HUES64 (cell line): ENCODE measurements around the gene ENTREP1.
"Not testable (repeated sequence)": the region's sequence is repeated elsewhere in the genome, so short reads cannot be mapped to it uniquely, and the experiment has no call there.

Source experiments
- H3K27ac ChIP-seq: 2 replicates; pipeline ENCODE4 v1.7.0; 2013; ENCODE audit warnings: low read depth, low read length, inconsistent platforms
- H3K27me3 ChIP-seq: 2 replicates; pipeline ENCODE4 v1.6.1; 2013; ENCODE audit warnings: mild to moderate bottlenecking, low read length; ENCODE audit not compliant: insufficient read depth
- H3K36me3 ChIP-seq: 2 replicates; pipeline ENCODE4 v1.6.1; 2013; ENCODE audit warnings: mild to moderate bottlenecking, low read length; ENCODE audit not compliant: insufficient read depth
- H3K4me1 ChIP-seq: 2 replicates; pipeline ENCODE4 v1.6.1; 2013; ENCODE audit warnings: mild to moderate bottlenecking, low read length, moderate library complexity; ENCODE audit not compliant: insufficient read depth
- H3K4me3 ChIP-seq: 2 replicates; pipeline ENCODE4 v1.5.1; 2013; ENCODE audit warnings: mild to moderate bottlenecking, low read length, moderate library complexity
- H3K9ac ChIP-seq: 2 replicates; pipeline ENCODE4 v1.6.1; 2013; ENCODE audit warnings: mild to moderate bottlenecking, low read depth, low read length
- H3K9me3 ChIP-seq: 2 replicates; pipeline ENCODE4 v1.6.1; 2013; ENCODE audit warnings: low read depth, low read length; ENCODE audit not compliant: insufficient read depth
- WGBS: fragments of 150-250, 120-280 bp; methylation state at CpG from one replicate; pipeline ENCODE4 v1.1.7; 2013; ENCODE audit warnings: missing lambda C conversion rate; 5-methylcytosine and 5-hydroxymethylcytosine counted together

ENTREP1 gene

GRCh38 chr9:69391487-69391886 is 66.5 kb downstream of the ENTREP1 start:
- H3K36me3 ChIP-seq, result peaks cover 23% of the 10 kb centered on the region
- H3K27me3 ChIP-seq, result no peaks in the 10 kb centered on the region
- no peaks in the 10 kb centered on the region for H3K9me3 ChIP-seq
- no peak overlapping the region for H3K9ac ChIP-seq
- no peak overlapping the region for H3K27ac ChIP-seq
- H3K4me1 ChIP-seq, result no peaks in the 10 kb centered on the region; the same call in 1 of the 2 replicates
- no peak overlapping the region for H3K4me3 ChIP-seq
- WGBS, result 98% methylated on average over 11 of the region's 11 CpGs

- Histone ChIP-seq H3K4me3 (no peak overlapping the region), H3K27me3 (no peaks in the 10 kb centered on the region), H3K4me1 (no peaks in the 10 kb centered on the region; the same call in 1 of the 2 replicates), H3K9ac (no peak overlapping the region), H3K9me3 (no peaks in the 10 kb centered on the region), H3K27ac (no peak overlapping the region), H3K36me3 (peaks cover 20% of the 10 kb centered on the region)
- 93% methylated on average over 7 of the region's 7 CpGs for WGBS
These were observed 66.9 kb downstream of the ENTREP1 start for GRCh38 chr9:69391946-69392345.

GRCh38 chr9:69392826-69393225 is 67.8 kb downstream of the ENTREP1 start:
- Histone ChIP-seq H3K4me1 (no peaks in the 10 kb centered on the region; the same call in 1 of the 2 replicates), H3K9me3 (no peaks in the 10 kb centered on the region), H3K9ac (no peak overlapping the region), H3K27ac (no peak overlapping the region), H3K4me3 (no peak overlapping the region), H3K36me3 (peaks cover 12% of the 10 kb centered on the region), H3K27me3 (no peaks in the 10 kb centered on the region)
- WGBS, result 95% methylated on average over 5 of the region's 5 CpGs

- Histone ChIP-seq H3K27ac (no peak overlapping the region), H3K36me3 (peaks cover 7% of the 10 kb centered on the region; the same call in 1 of the 2 replicates), H3K9me3 (no peaks in the 10 kb centered on the region), H3K4me1 (no peaks in the 10 kb centered on the region; the same call in 1 of the 2 replicates), H3K27me3 (no peaks in the 10 kb centered on the region), H3K9ac (no peak overlapping the region), H3K4me3 (no peak overlapping the region)
- 91% methylated on average over 6 of the region's 6 CpGs for WGBS
These were observed 68.4 kb downstream of the ENTREP1 start for GRCh38 chr9:69393425-69393824.

GRCh38 chr9:69395718-69396117 is 70.7 kb downstream of the ENTREP1 start:
- Histone ChIP-seq H3K4me1 (no peaks in the 10 kb centered on the region; the same call in 1 of the 2 replicates), H3K27me3 (no peaks in the 10 kb centered on the region), H3K4me3 (no peak overlapping the region), H3K27ac (no peak overlapping the region), H3K9me3 (no peaks in the 10 kb centered on the region), H3K36me3 (peaks cover 7% of the 10 kb centered on the region; the same call in 1 of the 2 replicates), H3K9ac (no peak overlapping the region)
- 81% methylated on average over 5 of the region's 5 CpGs for WGBS

- H3K27me3 ChIP-seq, result no peaks in the 10 kb centered on the region
- peaks cover 5% of the 10 kb centered on the region; the same call in 1 of the 2 replicates for H3K36me3 ChIP-seq
- H3K4me3 ChIP-seq, result no peak overlapping the region
- H3K9me3 ChIP-seq, result no peaks in the 10 kb centered on the region
- H3K9ac ChIP-seq, result no peak overlapping the region
- WGBS, result 94% methylated on average over 2 of the region's 2 CpGs
- H3K27ac ChIP-seq, result no peak overlapping the region
- no peaks in the 10 kb centered on the region; the same call in 1 of the 2 replicates for H3K4me1 ChIP-seq
These were observed 71.7 kb downstream of the ENTREP1 start for GRCh38 chr9:69396759-69397158.

GRCh38 chr9:69397384-69398214 is 72.6 kb downstream of the ENTREP1 start:
- no peaks in the 10 kb centered on the region for H3K27me3 ChIP-seq
- no peaks in the 10 kb centered on the region for H3K36me3 ChIP-seq

GRCh38 chr9:69400470-69400869 is 75.5 kb downstream of the ENTREP1 start:
- Histone ChIP-seq H3K9ac (no peak overlapping the region), H3K36me3 (no peaks in the 10 kb centered on the region), H3K9me3 (no peaks in the 10 kb centered on the region), H3K27me3 (no peaks in the 10 kb centered on the region), H3K4me1 (no peaks in the 10 kb centered on the region), H3K4me3 (no peak overlapping the region), H3K27ac (no peak overlapping the region)
- WGBS, result 100% methylated on average over 1 of the region's 1 CpG

More at GRCh38 chr9:69397384-69398214, 72.6 kb downstream of the ENTREP1 start:
- Histone ChIP-seq H3K27ac (no peak overlapping the region), H3K9me3 (no peaks in the 10 kb centered on the region), H3K4me1 (no peaks in the 10 kb centered on the region; the same call in 1 of the 2 replicates), H3K4me3 (no peak overlapping the region), H3K9ac (no peak overlapping the region)
- WGBS, result 86% methylated on average over 12 of the region's 12 CpGs

- peak overlapping the region; percentile 69 for H3K27ac ChIP-seq
- H3K9me3 ChIP-seq, H3K36me3 ChIP-seq, H3K27me3 ChIP-seq, H3K4me3 ChIP-seq: not testable (repeated sequence)
- peaks cover 11% of the 10 kb centered on the region; the same call in 1 of the 2 replicates for H3K4me1 ChIP-seq
- 28% methylated on average over 6 of the region's 6 CpGs for WGBS
- H3K9ac ChIP-seq, result 0 out of 2 replicates have a peak overlapping the region, but pooled peaks have one; percentile 15
These were observed 84.9 kb downstream of the ENTREP1 start for GRCh38 chr9:69409936-69410335.

GRCh38 chr9:69411246-69411645 is 86.2 kb downstream of the ENTREP1 start:
- H3K9ac ChIP-seq, result no peak overlapping the region
- peaks cover 11% of the 10 kb centered on the region; the same call in 1 of the 2 replicates for H3K4me1 ChIP-seq
- H3K27me3 ChIP-seq, result no peaks in the 10 kb centered on the region
- WGBS, result 96% methylated on average over 3 of the region's 3 CpGs
- no peak overlapping the region for H3K27ac ChIP-seq
- H3K36me3 ChIP-seq, result no peaks in the 10 kb centered on the region
- H3K4me3 ChIP-seq, result no peak overlapping the region
- no peaks in the 10 kb centered on the region for H3K9me3 ChIP-seq

- H3K27me3 ChIP-seq, result no peaks in the 10 kb centered on the region
- H3K9me3 ChIP-seq, result no peaks in the 10 kb centered on the region
- H3K27ac ChIP-seq, result no peak overlapping the region
- peaks cover 11% of the 10 kb centered on the region; the same call in 1 of the 2 replicates for H3K4me1 ChIP-seq
- H3K4me3 ChIP-seq, result no peak overlapping the region
- whole genome bisulfite sequencing, result 83% methylated on average over 52 of the region's 52 CpGs
- H3K9ac ChIP-seq, result no peak overlapping the region
- no peaks in the 10 kb centered on the region for H3K36me3 ChIP-seq
These were observed 87.1 kb downstream of the ENTREP1 start for GRCh38 chr9:69411931-69412740.
